CD4-positive, CD25-positive, alpha-beta regulatory T cell (primary cell): Measurements from ENCODE around the gene DUS3L. TPM values are rescaled to one million over a fixed set of nuclear protein-coding genes. Genes with fewer than 3 reads are reported as not detected.
A peak's percentile ranks its signal among the peaks of the same experiment; 100 is the strongest.
"Not testable (repeated sequence)": the region's sequence is repeated elsewhere in the genome, so short reads cannot be mapped to it uniquely, and the experiment has no call there.

Experiments used
- ATAC-seq, 2 donors: fragments of 150-1000 bp; cut with Tn5 transposase; one replicate each; pipeline ENCODE4 v1.10.0; 2021; ENCODE audit warnings: low read depth in 2 of 2, moderate number of reproducible peaks in 2 of 2, moderate library complexity in 1 of 2
- DNase-seq, 3 donors: peaks; one replicate each; pipeline versions ENCODE4 v3.0.0 to v3.0.0-alpha.2; 2012 to 2022; ENCODE audit warnings: mixed read lengths in 1 of 3
- H3K27ac ChIP-seq: one replicate; pipeline ENCODE4 v1.7.0; 2013; ENCODE audit warnings: mild to moderate bottlenecking, low read length; ENCODE audit not compliant: insufficient read depth, poor library complexity, severe bottlenecking
- H3K27me3 ChIP-seq: one replicate; pipeline ENCODE4 v1.7.0; 2013; ENCODE audit warnings: low read length; ENCODE audit not compliant: control insufficient read depth, insufficient read depth
- H3K36me3 ChIP-seq: one replicate; pipeline ENCODE4 v1.7.0; 2013; ENCODE audit warnings: mild to moderate bottlenecking, low read length, moderate library complexity; ENCODE audit not compliant: control insufficient read depth, insufficient read depth
- H3K4me1 ChIP-seq: 2 replicates; pipeline ENCODE4 v1.7.0; 2013; ENCODE audit warnings: mild to moderate bottlenecking, low read length; ENCODE audit not compliant: insufficient read depth, control insufficient read depth, poor library complexity, severe bottlenecking
- H3K4me3 ChIP-seq: one replicate; pipeline ENCODE4 v1.7.0; 2013; ENCODE audit warnings: low read depth, mild to moderate bottlenecking, low read length, moderate library complexity
- H3K9me3 ChIP-seq, 2 experiments: 1 replicate in 1 of 2; 2 replicates in 1 of 2; pipeline ENCODE4 v1.7.0; 2013; ENCODE audit warnings: low read length in 2 of 2, mild to moderate bottlenecking in 1 of 2, moderate library complexity in 1 of 2; ENCODE audit not compliant: control insufficient read depth in 2 of 2
- H3K27ac Mint-ChIP-seq, 3 donors: one replicate each; pipeline ENCODE4 v1.8.0; 2020 to 2022; ENCODE audit warnings: mild to moderate bottlenecking in 3 of 3, mixed read lengths in 3 of 3, moderate library complexity in 2 of 3
- H3K27me3 Mint-ChIP-seq: one replicate; pipeline ENCODE4 v1.8.0; 2022; ENCODE audit warnings: mild to moderate bottlenecking, mixed read lengths
- H3K36me3 Mint-ChIP-seq: one replicate; pipeline ENCODE4 v1.8.0; 2020; ENCODE audit warnings: mixed read lengths
- H3K4me1 Mint-ChIP-seq, 4 donors: one replicate each; pipeline ENCODE4 v1.8.0; 2020 to 2022; ENCODE audit warnings: mixed read lengths in 4 of 4, mild to moderate bottlenecking in 1 of 4
- H3K4me3 Mint-ChIP-seq, 4 donors: one replicate each; pipeline ENCODE4 v1.8.0; 2020 to 2022; ENCODE audit warnings: mild to moderate bottlenecking in 4 of 4, mixed read lengths in 4 of 4, moderate library complexity in 3 of 4
- H3K9me3 Mint-ChIP-seq, 7 donors: one replicate each; pipeline ENCODE4 v1.8.0; 2020 to 2022; ENCODE audit warnings: mixed read lengths in 7 of 7, mild to moderate bottlenecking in 3 of 7, moderate library complexity in 2 of 7
- polyA plus RNA-seq, 4 donors: library from polyadenylated mRNA; unstranded; fragments of 300-500 nt; fragmentation: Illumina TruSeq; gene quantifications; one replicate each; pipeline ENCODE4 v1.2.3, GENCODE V29; 2021
- total RNA-seq: library from RNA; stranded (reverse); gene quantifications from one replicate; pipeline ENCODE4 v1.2.3, GENCODE V29; 2022

Gene DUS3L
- total and polyA plus RNA-seq, 5 donors from 2014 or later, result 25.4 to 129 (median 34.0) TPM

GRCh38 chr19:5784581-5785147, 6.3 kb downstream of the DUS3L start, which contains the start of gene PRR22:
Gene PRR22 (minus strand): TSS chr19:5784746. CDS start chr19:5784660, 86 bp downstream.
- Mint-ChIP-seq H3K4me1 (peaks cover 0 to 3% (median 1%) of the 10 kb centered on the region in 4 donors), H3K36me3 (peaks cover 10% of the 10 kb centered on the region), H3K27ac (no peak within 1 kb of the TSS), H3K27me3 (no peaks in the 10 kb centered on the region), H3K9me3 (no peaks in the 10 kb centered on the region), H3K4me3 (no peak within 1 kb of the TSS)
- Histone ChIP-seq H3K27me3 (no peaks in the 10 kb centered on the region), H3K27ac (no peak within 1 kb of the TSS), H3K4me1 (no peaks in the 10 kb centered on the region), H3K36me3 (peaks cover 39% of the 10 kb centered on the region), H3K9me3 (no peaks in the 10 kb centered on the region), H3K4me3 (no peak within 1 kb of the TSS)
- DNase-seq (no peak), ATAC-seq (peak in 1 of 2 donors; percentile 8)

- Mint-ChIP-seq H3K4me1 (peaks cover 0 to 2% (median 0%) of the 10 kb centered on the region in 4 donors), H3K9me3 (no peaks in the 10 kb centered on the region), H3K36me3 (peaks cover 6% of the 10 kb centered on the region), H3K27me3 (no peaks in the 10 kb centered on the region), H3K27ac (no peak overlapping the region), H3K4me3 (no peak overlapping the region)
- Histone ChIP-seq H3K27me3 (no peaks in the 10 kb centered on the region), H3K4me3 (no peak overlapping the region), H3K4me1 (no peaks in the 10 kb centered on the region), H3K27ac (no peak overlapping the region), H3K9me3 (no peaks in the 10 kb centered on the region), H3K36me3 (peaks cover 29% of the 10 kb centered on the region)
- peak in 1 of 2 donors; percentile 22 for ATAC-seq
- no peak for DNase-seq
Measured at GRCh38 chr19:5782945-5783919, 7.7 kb downstream of the DUS3L start.

GRCh38 chr19:5782322-5782721, 8.6 kb downstream of the DUS3L start:
- Histone ChIP-seq H3K36me3 (peaks cover 22% of the 10 kb centered on the region), H3K9me3 (no peaks in the 10 kb centered on the region), H3K4me3 (no peak overlapping the region), H3K4me1 (no peaks in the 10 kb centered on the region), H3K27ac (no peak overlapping the region), H3K27me3 (no peaks in the 10 kb centered on the region)
- ATAC-seq, result no peak
- peaks cover 0 to 2% (median 0%) of the 10 kb centered on the region in 4 donors for H3K4me1 Mint-ChIP-seq
- no peak overlapping the region for H3K4me3 Mint-ChIP-seq
- no peaks in the 10 kb centered on the region for H3K27me3 Mint-ChIP-seq
- H3K27ac Mint-ChIP-seq, result no peak overlapping the region
- H3K36me3 Mint-ChIP-seq, result peaks cover 5% of the 10 kb centered on the region
- no peaks in the 10 kb centered on the region for H3K9me3 Mint-ChIP-seq
- no peak for DNase-seq

- H3K4me3 ChIP-seq, H3K27ac ChIP-seq, H3K27ac Mint-ChIP-seq, H3K9me3 ChIP-seq, H3K27me3 ChIP-seq, H3K36me3 Mint-ChIP-seq, H3K4me3 Mint-ChIP-seq, H3K9me3 Mint-ChIP-seq, H3K36me3 ChIP-seq, H3K4me1 ChIP-seq, H3K27me3 Mint-ChIP-seq, DNase-seq, ATAC-seq, H3K4me1 Mint-ChIP-seq: not testable (repeated sequence)
Measured at GRCh38 chr19:5780916-5781315, 10.0 kb downstream of the DUS3L start.

- H3K4me3 ChIP-seq, result no peak overlapping the region
- no peak overlapping the region for H3K4me3 Mint-ChIP-seq
- no peaks in the 10 kb centered on the region for H3K36me3 ChIP-seq
- no peaks in the 10 kb centered on the region for H3K9me3 ChIP-seq
- H3K4me1 ChIP-seq, result no peaks in the 10 kb centered on the region
- no peaks in the 10 kb centered on the region for H3K36me3 Mint-ChIP-seq
- DNase-seq, result no peak
- H3K4me1 Mint-ChIP-seq, result no peaks in the 10 kb centered on the region
- no peak overlapping the region for H3K27ac Mint-ChIP-seq
- no peak overlapping the region for H3K27ac ChIP-seq
- no peak for ATAC-seq
- H3K27me3 ChIP-seq, result no peaks in the 10 kb centered on the region
- H3K9me3 Mint-ChIP-seq, result no peaks in the 10 kb centered on the region
- peaks cover 7% of the 10 kb centered on the region for H3K27me3 Mint-ChIP-seq
Measured at GRCh38 chr19:5778402-5778801, 12.6 kb downstream of the DUS3L start.

GRCh38 chr19:5775668-5776309, 15.2 kb downstream of the DUS3L start:
- H3K4me1 Mint-ChIP-seq, result no peaks in the 10 kb centered on the region
- H3K36me3 Mint-ChIP-seq, result no peaks in the 10 kb centered on the region
- no peak overlapping the region for H3K27ac Mint-ChIP-seq
- peaks cover 7% of the 10 kb centered on the region for H3K27me3 Mint-ChIP-seq
- no peak overlapping the region for H3K27ac ChIP-seq
- ATAC-seq (no peak), DNase-seq (no peak)
- H3K27me3 ChIP-seq, result no peaks in the 10 kb centered on the region
- H3K4me3 Mint-ChIP-seq, result no peak overlapping the region
- H3K9me3 ChIP-seq, result no peaks in the 10 kb centered on the region
- H3K4me1 ChIP-seq, result no peaks in the 10 kb centered on the region
- no peaks in the 10 kb centered on the region for H3K9me3 Mint-ChIP-seq
- H3K4me3 ChIP-seq, result no peak overlapping the region
- H3K36me3 ChIP-seq, result no peaks in the 10 kb centered on the region

- Mint-ChIP-seq H3K9me3 (no peaks in the 10 kb centered on the region), H3K27me3 (peaks cover 7% of the 10 kb centered on the region), H3K36me3 (no peaks in the 10 kb centered on the region), H3K4me3 (no peak overlapping the region), H3K4me1 (no peaks in the 10 kb centered on the region), H3K27ac (no peak overlapping the region)
- no peaks in the 10 kb centered on the region for H3K9me3 ChIP-seq
- H3K27me3 ChIP-seq, result no peaks in the 10 kb centered on the region
- no peaks in the 10 kb centered on the region for H3K4me1 ChIP-seq
- no peak overlapping the region for H3K27ac ChIP-seq
- H3K4me3 ChIP-seq, result no peak overlapping the region
- ATAC-seq, result no peak
- DNase-seq, result no peak
- no peaks in the 10 kb centered on the region for H3K36me3 ChIP-seq
Measured at GRCh38 chr19:5774921-5775320, 16.0 kb downstream of the DUS3L start.
